Right renal cortex interstitium (tissue), 3 donors: ENCODE measurements around the gene L1CAM. TPM values are rescaled to one million over a fixed set of nuclear protein-coding genes. Genes with fewer than 3 reads are reported as not detected.

ENCODE experiments used
- DNase-seq, 3 donors: peaks; one replicate each; pipeline ENCODE4 v3.0.0-alpha.2; 2013; ENCODE audit warnings: low read depth in 3 of 3, low spot score in 2 of 3
- polyA plus RNA-seq, 3 donors: library from polyadenylated mRNA; unstranded; fragments of 120-200 nt; gene quantifications; one replicate each; pipeline ENCODE4 v1.2.1, GENCODE V29; 2013; ENCODE audit not compliant: insufficient read length in 3 of 3

L1CAM gene
- polyA plus RNA-seq, 3 donors, result 39.8 to 50.8 (median 47.8) TPM

- DNase-seq, result no peak
Observed at GRCh38 chrX:153812220-153812619, 73.8 kb downstream of the L1CAM start.

Other genes with a start within 250 kb of the L1CAM start
- gene DUSP9, start 239.0 kb downstream of the L1CAM start, polyA plus RNA-seq, result 10 to 100 TPM; 37.8 to 46.1 (median 41.7) TPM
- 1 to 10 TPM; 4.8 to 7.0 (median 5.6) TPM for gene PNCK, start 212.4 kb downstream of the L1CAM start, polyA plus RNA-seq
- 10 to 100 TPM; 39.9 to 47.3 (median 40.5) TPM for gene SLC6A8, start 198.2 kb downstream of the L1CAM start, polyA plus RNA-seq
- 100 to 1,000 TPM; 191 to 206 (median 202) TPM for gene BCAP31, start 161.8 kb downstream of the L1CAM start, polyA plus RNA-seq
- gene ABCD1, start 161.3 kb downstream of the L1CAM start, polyA plus RNA-seq, result 1 to 10 TPM; 7.2 to 7.7 (median 7.4) TPM
- gene PLXNB3, start 121.9 kb downstream of the L1CAM start, polyA plus RNA-seq, result 1 to 10 TPM in 2 of 3 donors, under 1 TPM in 1; 0.96 to 1.7 (median 1.6) TPM
- under 1 TPM; 0.55 to 0.78 (median 0.72) TPM for gene SRPK3, start 105.1 kb downstream of the L1CAM start, polyA plus RNA-seq
- 10 to 100 TPM; 71.7 to 83.7 (median 77.2) TPM for gene IDH3G, start 91.8 kb downstream of the L1CAM start, polyA plus RNA-seq
- 100 to 1,000 TPM; 135 to 164 (median 160) TPM for gene SSR4, start 91.5 kb downstream of the L1CAM start, polyA plus RNA-seq
- gene PDZD4, start 55.6 kb downstream of the L1CAM start, polyA plus RNA-seq, result 1 to 10 TPM; 6.8 to 7.1 (median 6.9) TPM
- 1 to 10 TPM; 1.4 to 2.4 (median 1.7) TPM for gene AVPR2, start 18.5 kb upstream of the L1CAM start, polyA plus RNA-seq
- gene ARHGAP4, start 40.1 kb upstream of the L1CAM start, polyA plus RNA-seq, result 10 to 100 TPM; 23.5 to 25.8 (median 23.5) TPM
- gene NAA10, start 48.9 kb upstream of the L1CAM start, polyA plus RNA-seq, result 10 to 100 TPM; 54.7 to 62.2 (median 61.4) TPM
- 10 to 100 TPM; 13.9 to 17.9 (median 17.2) TPM for gene RENBP, start 58.5 kb upstream of the L1CAM start, polyA plus RNA-seq
- gene HCFC1, start 85.6 kb upstream of the L1CAM start, polyA plus RNA-seq, result 10 to 100 TPM; 31.7 to 37.5 (median 36.7) TPM
- 1 to 10 TPM; 5.8 to 6.1 (median 6.0) TPM for gene TMEM187, start 86.6 kb upstream of the L1CAM start, polyA plus RNA-seq
- gene IRAK1, start 133.7 kb upstream of the L1CAM start, polyA plus RNA-seq, result 10 to 100 TPM; 47.8 to 55.8 (median 53.0) TPM
- gene MECP2, start 211.5 kb upstream of the L1CAM start, polyA plus RNA-seq, result 10 to 100 TPM; 23.6 to 27.9 (median 27.4) TPM